Measurements from ENCODE around the gene RASGRP1. TPM values are rescaled to one million over a fixed set of nuclear protein-coding genes. Genes with fewer than 3 reads are reported as not detected.

RASGRP1 gene
- total RNA-seq, 5 donors from 2014 or later (not counting 1 experiment from before 2014, with no cell fraction given), result 118 to 148 (median 131) TPM

- CTCF ChIA-PET, result interaction anchor here in 1 of 2 donors (0.8 to 2.1 kb wide), 4 partner anchors 42 to 216 kb away, joined by 3 to 18 read pairs (median 5); no protein-coding TSS in a partner anchor
- no peaks in the 10 kb centered on the region for H3K27me3 ChIP-seq (replicated peaks in 1 of 2; ENCODE audit: control insufficient read depth in 2 of 2, extremely low read depth in 1 of 2, insufficient read depth in 2 of 2, low read length in 1 of 2)
- no CpG with 5 or more reads among the region's 3 CpGs for WGBS (ENCODE audit: insufficient coverage)
- no peak overlapping the region for H3K4me3 ChIP-seq (ENCODE audit: control insufficient read depth in 1 of 2, extremely low read depth in 1 of 2, low read length in 1 of 2)
- H3K9me3 ChIP-seq, result no peaks in the 10 kb centered on the region
- Mint-ChIP-seq H3K27ac (peak overlapping the region; percentile 80 to 82), H3K4me1 (peaks cover 30 to 51% (median 48%) of the 10 kb centered on the region in 3 donors), H3K9me3 (no peaks in the 10 kb centered on the region), H3K27me3 (no peaks in the 10 kb centered on the region), H3K4me3 (no peak overlapping the region), H3K36me3 (peaks cover 25% of the 10 kb centered on the region)
- ATAC-seq (replicated peaks in 1 of 4) (no peak), DNase-seq (no peak)
- peaks cover 0 to 25% of the 10 kb centered on the region in 2 donors for H3K36me3 ChIP-seq (ENCODE audit: control insufficient read depth in 2 of 2, extremely low read depth in 1 of 2, insufficient read depth in 1 of 2, low read length in 1 of 2)
- H3K27ac ChIP-seq (ENCODE audit: low read length), result peak overlapping the region; percentile 46
- H3K4me1 ChIP-seq (ENCODE audit: control insufficient read depth in 1 of 2, extremely low read depth in 1 of 2, insufficient read depth in 2 of 2, low read length in 2 of 2), result peaks cover 0 to 10% of the 10 kb centered on the region in 2 experiments
- POLR2A ChIA-PET, result no interaction called here
These were observed 82.9 kb downstream of the RASGRP1 start for GRCh38 chr15:38481761-38482160.

- H3K4me3 ChIP-seq (ENCODE audit: control insufficient read depth in 1 of 2, extremely low read depth in 1 of 2, low read length in 1 of 2), result no peak overlapping the region
- Mint-ChIP-seq H3K36me3 (peaks cover 30% of the 10 kb centered on the region), H3K4me1 (peaks cover 27 to 46% (median 42%) of the 10 kb centered on the region in 3 donors), H3K4me3 (no peak overlapping the region), H3K27me3 (no peaks in the 10 kb centered on the region), H3K27ac (peak overlapping the region; percentile 80 to 82), H3K9me3 (no peaks in the 10 kb centered on the region)
- H3K27me3 ChIP-seq (replicated peaks in 1 of 2; ENCODE audit: control insufficient read depth in 2 of 2, extremely low read depth in 1 of 2, insufficient read depth in 2 of 2, low read length in 1 of 2), result no peaks in the 10 kb centered on the region
- H3K4me1 ChIP-seq (ENCODE audit: control insufficient read depth in 1 of 2, extremely low read depth in 1 of 2, insufficient read depth in 2 of 2, low read length in 2 of 2), result peaks cover 0 to 10% of the 10 kb centered on the region in 2 experiments
- no peak for DNase-seq
- peaks cover 0 to 24% of the 10 kb centered on the region in 2 donors for H3K36me3 ChIP-seq (ENCODE audit: control insufficient read depth in 2 of 2, extremely low read depth in 1 of 2, insufficient read depth in 1 of 2, low read length in 1 of 2)
- H3K27ac ChIP-seq (ENCODE audit: low read length), result no peak overlapping the region
- POLR2A ChIA-PET, result no interaction called here
- H3K9me3 ChIP-seq, result no peaks in the 10 kb centered on the region
- CTCF ChIA-PET, result interaction anchor here in 1 of 2 donors (0.8 to 2.1 kb wide), 4 partner anchors 41 to 217 kb away, joined by 3 to 18 read pairs (median 5); no protein-coding TSS in a partner anchor
- WGBS (ENCODE audit: insufficient coverage), result 100% methylated on average over 2 of the region's 5 CpGs
- no peak for ATAC-seq (replicated peaks in 1 of 4)
These were observed 83.5 kb downstream of the RASGRP1 start for GRCh38 chr15:38481113-38481512.

- Histone ChIP-seq H3K36me3 (ENCODE audit: control insufficient read depth in 2 of 2, extremely low read depth in 1 of 2, insufficient read depth in 1 of 2, low read length in 1 of 2) (peaks cover 0 to 33% of the 10 kb centered on the region in 2 donors), H3K9me3 (no peaks in the 10 kb centered on the region), H3K4me3 (ENCODE audit: control insufficient read depth in 1 of 2, extremely low read depth in 1 of 2, low read length in 1 of 2) (no peak overlapping the region), H3K27ac (ENCODE audit: low read length) (no peak overlapping the region), H3K4me1 (ENCODE audit: control insufficient read depth in 1 of 2, extremely low read depth in 1 of 2, insufficient read depth in 2 of 2, low read length in 2 of 2) (peaks cover 0 to 10% of the 10 kb centered on the region in 2 experiments), H3K27me3 (replicated peaks in 1 of 2; ENCODE audit: control insufficient read depth in 2 of 2, extremely low read depth in 1 of 2, insufficient read depth in 2 of 2, low read length in 1 of 2) (no peaks in the 10 kb centered on the region)
- CTCF ChIA-PET, result interaction anchor here in 1 of 2 donors (0.8 to 3.3 kb wide), 3 partner anchors 17 to 220 kb away, joined by 3 to 17 read pairs (median 4); no protein-coding TSS in a partner anchor
- no peaks in the 10 kb centered on the region for H3K9me3 Mint-ChIP-seq
- H3K27me3 Mint-ChIP-seq, result no peaks in the 10 kb centered on the region
- POLR2A ChIA-PET, result interaction anchor here in 1 of 2 donors (0.6 kb wide), 1 partner anchor 15 kb away, joined by 4 read pairs; no protein-coding TSS in a partner anchor
- DNase-seq (no peak), ATAC-seq (replicated peaks in 1 of 4) (no peak)
- peaks cover 37% of the 10 kb centered on the region for H3K36me3 Mint-ChIP-seq
- no CpG with 5 or more reads among the region's 1 CpG for WGBS (ENCODE audit: insufficient coverage)
- H3K4me1 Mint-ChIP-seq, result peaks cover 34 to 45% (median 38%) of the 10 kb centered on the region in 3 donors
- H3K27ac Mint-ChIP-seq, result peak overlapping the region; percentile 58 to 83
- no peak overlapping the region for H3K4me3 Mint-ChIP-seq
These were observed 84.9 kb downstream of the RASGRP1 start for GRCh38 chr15:38479756-38480155.

GRCh38 chr15:38479266-38479665 lies 85.3 kb downstream of the RASGRP1 start:
- H3K4me1 Mint-ChIP-seq, result peaks cover 38 to 50% (median 43%) of the 10 kb centered on the region in 3 donors
- Histone ChIP-seq H3K4me3 (ENCODE audit: control insufficient read depth in 1 of 2, extremely low read depth in 1 of 2, low read length in 1 of 2) (no peak overlapping the region), H3K4me1 (ENCODE audit: control insufficient read depth in 1 of 2, extremely low read depth in 1 of 2, insufficient read depth in 2 of 2, low read length in 2 of 2) (peaks cover 0 to 11% of the 10 kb centered on the region in 2 experiments), H3K36me3 (ENCODE audit: control insufficient read depth in 2 of 2, extremely low read depth in 1 of 2, insufficient read depth in 1 of 2, low read length in 1 of 2) (peaks cover 0 to 38% of the 10 kb centered on the region in 2 donors), H3K27ac (ENCODE audit: low read length) (no peak overlapping the region), H3K9me3 (no peaks in the 10 kb centered on the region), H3K27me3 (replicated peaks in 1 of 2; ENCODE audit: control insufficient read depth in 2 of 2, extremely low read depth in 1 of 2, insufficient read depth in 2 of 2, low read length in 1 of 2) (no peaks in the 10 kb centered on the region)
- H3K27ac Mint-ChIP-seq, result peak overlapping the region; percentile 28 to 68
- ChIA-PET POLR2A (no interaction called here), CTCF (interaction anchor here in 1 of 2 donors (0.8 to 3.3 kb wide), 2 partner anchors 18 to 220 kb away, joined by 3 to 17 read pairs; no protein-coding TSS in a partner anchor)
- ATAC-seq (replicated peaks in 1 of 4), result no peak
- DNase-seq, result no peak
- H3K4me3 Mint-ChIP-seq, result no peak overlapping the region
- H3K9me3 Mint-ChIP-seq, result no peaks in the 10 kb centered on the region
- H3K27me3 Mint-ChIP-seq, result no peaks in the 10 kb centered on the region
- peaks cover 41% of the 10 kb centered on the region for H3K36me3 Mint-ChIP-seq

- ATAC-seq (replicated peaks in 1 of 4), result no peak
- ChIA-PET CTCF (interaction anchor here (0.6 to 3.3 kb wide), 8 partner anchors 82 to 222 kb away, joined by 3 to 17 read pairs (median 4); no protein-coding TSS in a partner anchor), POLR2A (interaction anchor here in 1 of 2 donors (0.6 kb wide), 1 partner anchor 213 kb away, joined by 3 read pairs; no protein-coding TSS in a partner anchor)
- H3K36me3 ChIP-seq (ENCODE audit: control insufficient read depth in 2 of 2, extremely low read depth in 1 of 2, insufficient read depth in 1 of 2, low read length in 1 of 2), result peaks cover 0 to 39% of the 10 kb centered on the region in 2 donors
- H3K27me3 ChIP-seq (replicated peaks in 1 of 2; ENCODE audit: control insufficient read depth in 2 of 2, extremely low read depth in 1 of 2, insufficient read depth in 2 of 2, low read length in 1 of 2), result no peaks in the 10 kb centered on the region
- H3K27ac ChIP-seq (ENCODE audit: low read length), result no peak overlapping the region
- H3K36me3 Mint-ChIP-seq, result peaks cover 44% of the 10 kb centered on the region
- H3K9me3 Mint-ChIP-seq, result no peaks in the 10 kb centered on the region
- H3K27ac Mint-ChIP-seq, result no peak overlapping the region
- no peaks in the 10 kb centered on the region for H3K27me3 Mint-ChIP-seq
- peaks cover 31 to 42% (median 42%) of the 10 kb centered on the region in 3 donors for H3K4me1 Mint-ChIP-seq
- no peaks in the 10 kb centered on the region for H3K9me3 ChIP-seq
- H3K4me1 ChIP-seq (ENCODE audit: control insufficient read depth in 1 of 2, extremely low read depth in 1 of 2, insufficient read depth in 2 of 2, low read length in 2 of 2), result peaks cover 0 to 8% of the 10 kb centered on the region in 2 experiments
- WGBS (ENCODE audit: insufficient coverage), result 90% methylated on average over 3 of the region's 4 CpGs
- H3K4me3 ChIP-seq (ENCODE audit: control insufficient read depth in 1 of 2, extremely low read depth in 1 of 2, low read length in 1 of 2), result no peak overlapping the region
- DNase-seq, result no peak
- H3K4me3 Mint-ChIP-seq, result no peak overlapping the region
These were observed 87.0 kb downstream of the RASGRP1 start for GRCh38 chr15:38477637-38478036.

DNA sequence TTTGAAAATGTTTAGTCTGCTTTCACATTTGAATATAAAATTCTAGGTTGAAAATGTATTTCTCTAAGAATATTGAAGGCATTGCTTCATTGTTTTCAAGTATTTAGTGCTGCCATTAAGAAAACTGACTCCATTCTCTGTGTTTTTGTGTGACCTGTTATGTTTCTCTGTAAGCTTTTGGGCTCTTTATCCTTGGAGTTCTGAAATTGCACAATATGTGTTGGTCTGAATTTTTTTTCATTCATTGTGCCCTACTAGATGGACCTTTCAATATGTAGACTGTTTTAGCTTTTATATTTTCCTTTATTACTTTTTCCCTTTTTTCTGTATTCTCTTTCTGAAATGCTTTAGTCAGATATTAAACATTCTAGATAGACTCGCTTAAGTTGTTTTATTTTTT lies 88.5 kb downstream of the RASGRP1 start:
- WGBS (ENCODE audit: insufficient coverage), result no CpG with 5 or more reads among the region's 1 CpG
- ChIA-PET CTCF (interaction anchor here (0.7 to 1.9 kb wide), 6 partner anchors 10 to 222 kb away, joined by 3 to 9 read pairs (median 4); no protein-coding TSS in a partner anchor), POLR2A (no interaction called here)
- Histone ChIP-seq H3K27ac (ENCODE audit: low read length) (no peak overlapping the region), H3K36me3 (ENCODE audit: control insufficient read depth in 2 of 2, extremely low read depth in 1 of 2, insufficient read depth in 1 of 2, low read length in 1 of 2) (peaks cover 0 to 42% of the 10 kb centered on the region in 2 donors), H3K9me3 (no peaks in the 10 kb centered on the region), H3K4me3 (ENCODE audit: control insufficient read depth in 1 of 2, extremely low read depth in 1 of 2, low read length in 1 of 2) (no peak overlapping the region), H3K27me3 (replicated peaks in 1 of 2; ENCODE audit: control insufficient read depth in 2 of 2, extremely low read depth in 1 of 2, insufficient read depth in 2 of 2, low read length in 1 of 2) (no peaks in the 10 kb centered on the region), H3K4me1 (ENCODE audit: control insufficient read depth in 1 of 2, extremely low read depth in 1 of 2, insufficient read depth in 2 of 2, low read length in 2 of 2) (peaks cover 0 to 2% of the 10 kb centered on the region in 2 experiments)
- peaks cover 35% of the 10 kb centered on the region for H3K36me3 Mint-ChIP-seq
- H3K4me3 Mint-ChIP-seq, result no peak overlapping the region
- H3K27me3 Mint-ChIP-seq, result no peaks in the 10 kb centered on the region
- H3K4me1 Mint-ChIP-seq, result peaks cover 16 to 27% (median 27%) of the 10 kb centered on the region in 3 donors
- no peaks in the 10 kb centered on the region for H3K9me3 Mint-ChIP-seq
- ATAC-seq (replicated peaks in 1 of 4), result no peak
- H3K27ac Mint-ChIP-seq, result peak overlapping the region in 1 of 2 donors; percentile 72
- DNase-seq, result no peak

Measured in T-cell (primary cell).